A549 (cell line): ENCODE measurements around the gene CTIF. TPM values are rescaled to one million over a fixed set of nuclear protein-coding genes. Genes with fewer than 3 reads are reported as not detected.
A peak's percentile ranks its signal among the peaks of the same experiment; 100 is the strongest.

ENCODE experiments used
- ATAC-seq, 2 experiments: fragments of 200-7000 bp in 1 of 2; fragments of >200 bp in 1 of 2; cut with Nextera tagmentation in 1 of 2; cut with Tn5 transposase in 1 of 2; 3 replicates each; pipeline versions ENCODE4 v1.8.0 to v1.9.1; 2018 to 2020; ENCODE audit warnings: mild to moderate bottlenecking in 1 of 2, moderate library complexity in 1 of 2
- CTCF ChIA-PET: fragments of 300-600 bp; sonication (Branson Sonifier 250); formaldehyde crosslinking; extraction: SDS; loops from one replicate; lab custom pipeline; 2021; ENCODE audit warnings: antibody characterized with exemption, inconsistent platforms; lab: Yijun Ruan, JAX
- POLR2A ChIA-PET: fragments of 350-600 bp; formaldehyde crosslinking; extraction: SDS; loops from one replicate; lab custom pipeline; 2021; ENCODE audit warnings: antibody characterized with exemption, inconsistent platforms; lab: Yijun Ruan, JAX
- DNase-seq, 2 experiments: peaks; one replicate each; pipeline versions ENCODE4 v3.0.0 to v3.0.0-alpha.2; 2011 to 2016; ENCODE audit warnings: low read depth in 1 of 2, low spot score in 1 of 2
- FAIRE-seq: peaks from 2 replicates; lab custom pipeline; 2011; peaks lifted over from hg19 to GRCh38; lab: Jason Lieb, UNC
- H3K27ac ChIP-seq, 2 experiments: fragments of >200 bp; sonication (Bioruptor Twin); formaldehyde crosslinking; 3 replicates each; pipeline ENCODE4 v1.5.1; 2016 to 2017
- H3K4me1 ChIP-seq: fragments of >200 bp; sonication (Bioruptor Twin); formaldehyde crosslinking; 3 replicates; pipeline ENCODE4 v1.6.1; 2016
- H3K4me2 ChIP-seq: fragments of >200 bp; sonication (Bioruptor Twin); formaldehyde crosslinking; 3 replicates; pipeline ENCODE4 v1.6.1; 2016
- H3K4me3 ChIP-seq: fragments of >200 bp; sonication (Bioruptor Twin); formaldehyde crosslinking; 3 replicates; pipeline ENCODE4 v1.5.1; 2016
- H3K9me3 ChIP-seq: fragments of >200 bp; sonication (Bioruptor Twin); formaldehyde crosslinking; 3 replicates; pipeline ENCODE4 v1.6.1; 2016
- BHLHE40 ChIP-seq: IDR thresholded peaks from 2 replicates; pipeline ENCODE4 v1.6.1; 2012; ENCODE audit warnings: low read depth, low read length, inconsistent platforms
- CEBPB ChIP-seq, 2 experiments: fragments of >200 bp in 1 of 2; sonication (Bioruptor Twin) in 1 of 2; formaldehyde crosslinking in 1 of 2; IDR thresholded peaks; 2 replicates each; pipeline ENCODE4 v1.6.1; 2012 to 2016
- CHD2 ChIP-seq: fragments of 150-350 bp; IDR thresholded peaks from 2 replicates; pipeline ENCODE4 v1.6.1; 2014; ENCODE audit warnings: low read length; ENCODE audit not compliant: partially characterized antibody
- CHD4 ChIP-seq: fragments of 200-600 bp; sonication (generic); IDR thresholded peaks from 2 replicates; pipeline ENCODE4 v1.6.1; 2016; ENCODE audit warnings: antibody characterized with exemption, mild to moderate bottlenecking, borderline replicate concordance
- CTCF ChIP-seq: fragments of >200 bp; sonication (Bioruptor Twin); formaldehyde crosslinking; IDR thresholded peaks from 3 replicates; pipeline ENCODE4 v1.5.1; 2016
- EHF ChIP-seq: fragments of 250-450 bp; sonication (Bioruptor Pico); IDR thresholded peaks from 2 replicates; pipeline ENCODE4 v1.5.0; 2020; ENCODE audit warnings: mild to moderate bottlenecking
- EP300 ChIP-seq, 2 experiments: fragments of >200 bp; sonication (Bioruptor Twin); formaldehyde crosslinking; IDR thresholded peaks; 2 replicates in 1 of 2; 3 replicates in 1 of 2; pipeline ENCODE4 v1.6.1; 2016 to 2017
- FOXS1 ChIP-seq: fragments of 250-450 bp; sonication (Bioruptor Pico); IDR thresholded peaks from 2 replicates; pipeline ENCODE4 v1.5.0; 2020; ENCODE audit warnings: mild to moderate bottlenecking, moderate library complexity
- GATA3 ChIP-seq: IDR thresholded peaks from 2 replicates; pipeline ENCODE4 v1.6.1; 2012; ENCODE audit warnings: borderline replicate concordance
- JUN ChIP-seq, 2 experiments: fragments of >200 bp; sonication (Bioruptor Twin); formaldehyde crosslinking; IDR thresholded peaks; 2 replicates in 1 of 2; 3 replicates in 1 of 2; pipeline ENCODE4 v1.6.1; 2016 to 2017
- MAFK ChIP-seq: fragments of 450-650 bp; IDR thresholded peaks from 2 replicates; pipeline ENCODE4 v1.6.1; 2014; ENCODE audit not compliant: partially characterized antibody
- MYC ChIP-seq: IDR thresholded peaks from 2 replicates; pipeline ENCODE4 v1.6.1; 2012; ENCODE audit warnings: mild to moderate bottlenecking, inconsistent platforms, low read length, improper control_type of control experiment, borderline replicate concordance
- NR3C1 ChIP-seq: fragments of >200 bp; sonication (Bioruptor Twin); formaldehyde crosslinking; IDR thresholded peaks from 3 replicates; pipeline ENCODE4 v1.6.1; 2017
- PBX3 ChIP-seq: IDR thresholded peaks from 2 replicates; pipeline ENCODE4 v1.6.1; 2012
- PHF8 ChIP-seq: fragments of 200-600 bp; sonication (generic); IDR thresholded peaks from 2 replicates; pipeline ENCODE4 v1.6.1; 2016; ENCODE audit warnings: low read depth, mild to moderate bottlenecking, antibody characterized with exemption, moderate library complexity, borderline replicate concordance
- POLR2A ChIP-seq: IDR thresholded peaks from 2 replicates; pipeline ENCODE4 v1.6.1; 2012; ENCODE audit warnings: mild to moderate bottlenecking, low read length
- POLR2AphosphoS2 ChIP-seq: conservative IDR thresholded peaks from 2 replicates; pipeline ENCODE4 v1.6.1; 2012; ENCODE audit warnings: low read length, improper control_type of control experiment, inconsistent platforms
- RCOR1 ChIP-seq: fragments of 150-350 bp; IDR thresholded peaks from 2 replicates; pipeline ENCODE4 v1.6.1; 2014; ENCODE audit warnings: antibody characterized with exemption, low read length, low read depth
- RNF2 ChIP-seq: fragments of 200-600 bp; sonication (generic); IDR thresholded peaks from 2 replicates; pipeline ENCODE4 v1.6.1; 2016; ENCODE audit warnings: low read depth, mild to moderate bottlenecking, antibody characterized with exemption, moderate library complexity, borderline replicate concordance
- USF2 ChIP-seq: fragments of 450-650 bp; IDR thresholded peaks from 2 replicates; pipeline ENCODE4 v1.6.1; 2014; ENCODE audit warnings: antibody characterized with exemption
- ZC3H11A ChIP-seq: fragments of 450-650 bp; IDR thresholded peaks from 2 replicates; pipeline ENCODE4 v1.6.1; 2014; ENCODE audit warnings: antibody characterized with exemption, mild to moderate bottlenecking
- ZFP36 ChIP-seq: fragments of 450-650 bp; IDR thresholded peaks from 2 replicates; pipeline ENCODE4 v1.6.1; 2014; ENCODE audit warnings: borderline replicate concordance; ENCODE audit not compliant: partially characterized antibody
- WGBS: methylation state at CpG from one replicate; pipeline ENCODE4 v1.1.6; 2017; ENCODE audit errors: missing lambda C conversion rate; 5-methylcytosine and 5-hydroxymethylcytosine counted together
- polyA minus RNA-seq: library from RNA; depleted of rRNA, polyadenylated mRNA; stranded (reverse); fragments of >200 nt; gene quantifications from 2 replicates; pipeline ENCODE4 v1.2.3, GENCODE V29; 2011; rRNA and poly(A)+ RNA removed
- polyA plus RNA-seq, 4 experiments: library from polyadenylated mRNA; depleted of rRNA in 3 of 4; stranded (reverse); fragments of >200 nt; fragmentation: RNase III in 1 of 4; extraction: RNeasy Plus Mini Kit Qiagen cat#74134 plus additional on column Dnase treatment in 1 of 4; gene quantifications; 2 replicates in 3 of 4; 3 replicates in 1 of 4; pipeline ENCODE4 v1.2.3, GENCODE V29; 2011 to 2017

CTIF gene
- polyA plus RNA-seq (2011; rRNA removed) (14.6 and 17.0 TPM in 2 replicates), polyA plus RNA-seq (2017; fragmentation: RNase III; extraction: RNeasy Plus Mini Kit Qiagen cat#74134 plus additional on column Dnase treatment) (23.0 to 30.0 TPM (median 24.7 TPM) in 3 replicates), polyA minus RNA-seq (18.0 and 26.5 TPM in 2 replicates)
- polyA plus RNA-seq (2012; cell fraction: cytosol; rRNA removed): 12.5 and 15.6 TPM in 2 replicates
- 55.4 and 60.4 TPM in 2 replicates for polyA plus RNA-seq (2012; cell fraction: nucleus; rRNA removed)

GRCh38 chr18:48538531-48539405 lies at the start of gene CTIF:
Gene CTIF (plus strand): TSS chr18:48539031. CDS start chr18:48619566, 80,535 bp downstream.
- peak; percentile 75 to 86 for ATAC-seq

GRCh38 chr18:48490641-48491293 lies 48.1 kb upstream of the CTIF start:
- CTCF ChIA-PET: interaction anchor here (1.0 to 1.2 kb wide), 2 partner anchors 10 to 15 kb away, joined by 3 to 4 read pairs; no protein-coding TSS in a partner anchor
- no peak for TF ChIP-seq PHF8
- TF ChIP-seq EP300 (IDR thresholded peaks at IDR 0.05): no peak
- no peak for TF ChIP-seq POLR2A
- TF ChIP-seq FOXS1 (CRISPR knock-in tag): no peak
- no peak for TF ChIP-seq GATA3
- TF ChIP-seq CEBPB (IDR thresholded peaks at IDR 0.05): no peak
- TF ChIP-seq CHD4: no peak
- TF ChIP-seq NR3C1: no peak
- TF ChIP-seq, all 56 proteins: peak for 0

More at GRCh38 chr18:48538531-48539405, at the start of gene CTIF:
- H3K27ac ChIP-seq: peak within 1 kb of the TSS; percentile 84 to 98
- peak within 1 kb of the TSS; percentile 81 for H3K4me2 ChIP-seq
- H3K4me1 ChIP-seq: peaks cover 41% of the 10 kb centered on the region
- H3K9me3 ChIP-seq: no peaks in the 10 kb centered on the region
- POLR2A ChIA-PET: no interaction called here
- WGBS: 24% methylated on average over 16 of the region's 54 CpGs
- peak; percentile 90 to 94 for DNase-seq
- TF ChIP-seq RNF2 (no peak), POLR2AphosphoS2 (no peak), MYC (peak; percentile 70; the same call in 1 of the 2 replicates), POLR2A (peak; percentile 37; the same call in 1 of the 2 replicates), BHLHE40 (peak; percentile 54; the same call in 1 of the 2 replicates), EHF (CRISPR knock-in tag) (no peak), CHD2 (no peak), MAFK (no peak), USF2 (peak; percentile 66), JUN (IDR thresholded peaks at IDR 0.05) (peak in 1 of 2 experiments; percentile 50; a peak in 1 of 5 replicates), ZC3H11A (no peak), PBX3 (no peak), ZFP36 (no peak), CTCF (no peak), RCOR1 (no peak)
- CTCF ChIA-PET: interaction anchor here (0.8 to 1.2 kb wide), 2 partner anchors 61 to 514 kb away, joined by 3 read pairs; no protein-coding TSS in a partner anchor
- no peak for FAIRE-seq
- peak within 1 kb of the TSS; percentile 82 for H3K4me3 ChIP-seq

More at GRCh38 chr18:48490641-48491293, 48.1 kb upstream of the CTIF start:
- Histone ChIP-seq H3K4me2 (no peak overlapping the region), H3K9me3 (0 out of 3 replicates have a peak, but pooled peaks cover 7% of the 10 kb centered on the region), H3K4me3 (no peak overlapping the region), H3K4me1 (peaks cover 47% of the 10 kb centered on the region), H3K27ac (peak overlapping the region; percentile 18 to 68; a peak in 4 of 6 replicates)
- WGBS: 58% methylated on average over 2 of the region's 2 CpGs
- DNase-seq (no peak), FAIRE-seq (no peak), ATAC-seq (no peak)
- POLR2A ChIA-PET: no interaction called here
